ENCODE results near the gene SLC30A3.

DNA sequence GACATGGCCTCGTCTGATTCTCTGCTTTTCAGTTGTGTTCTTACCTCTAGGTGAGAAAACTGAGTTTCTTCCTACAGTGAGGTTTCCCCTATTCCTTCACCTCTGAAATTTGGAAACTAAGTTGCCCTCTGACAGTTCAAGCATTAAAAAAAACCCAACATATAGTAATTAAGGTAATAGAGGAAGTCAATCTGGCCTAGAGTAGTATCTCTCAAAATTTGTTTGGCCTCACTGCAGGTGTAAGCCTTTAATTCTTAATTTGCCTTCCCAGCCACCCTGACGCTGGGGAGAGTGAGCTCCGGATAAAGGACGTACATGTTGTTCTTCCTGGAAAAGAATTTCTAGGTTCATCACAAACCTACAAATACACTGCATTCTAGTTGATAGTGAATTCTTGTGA, 44.2 kb downstream of the SLC30A3 start:
- TF ChIP-seq, protein P1, sequence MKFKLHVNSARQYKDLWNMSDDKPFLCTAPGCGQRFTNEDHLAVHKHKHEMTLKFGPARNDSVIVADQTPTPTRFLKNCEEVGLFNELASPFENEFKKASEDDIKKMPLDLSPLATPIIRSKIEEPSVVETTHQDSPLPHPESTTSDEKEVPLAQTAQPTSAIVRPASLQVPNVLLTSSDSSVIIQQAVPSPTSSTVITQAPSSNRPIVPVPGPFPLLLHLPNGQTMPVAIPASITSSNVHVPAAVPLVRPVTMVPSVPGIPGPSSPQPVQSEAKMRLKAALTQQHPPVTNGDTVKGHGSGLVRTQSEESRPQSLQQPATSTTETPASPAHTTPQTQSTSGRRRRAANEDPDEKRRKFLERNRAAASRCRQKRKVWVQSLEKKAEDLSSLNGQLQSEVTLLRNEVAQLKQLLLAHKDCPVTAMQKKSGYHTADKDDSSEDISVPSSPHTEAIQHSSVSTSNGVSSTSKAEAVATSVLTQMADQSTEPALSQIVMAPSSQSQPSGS (IDR thresholded peaks at IDR 0.05; ENCODE audit: low read length): no peak
- no peak for TF ChIP-seq NFIC (IDR thresholded peaks at IDR 0.05; ENCODE audit: low read depth, low read length)
- TF ChIP-seq RELA (IDR thresholded peaks at IDR 0.05; ENCODE audit: borderline replicate concordance, partially characterized antibody): no peak

All from GM12878 (cell line).